Muscle of arm (tissue), 12 donors: ENCODE results near the gene RYR2. TPM values are rescaled to one million over a fixed set of nuclear protein-coding genes. Genes with fewer than 3 reads are reported as not detected.

Experiments used
- DNase-seq: peaks from one replicate; pipeline ENCODE4 v3.0.0-alpha.2; 2013
- polyA plus RNA-seq, 12 donors: library from polyadenylated mRNA; unstranded; fragments of 120-200 nt; gene quantifications; one replicate each; pipeline ENCODE4 v1.2.1, GENCODE V29; 2013; ENCODE audit not compliant: insufficient read length in 12 of 12

The RYR2 gene
- polyA plus RNA-seq, 12 donors = 1.9 to 4.7 (median 3.5) TPM; not detected in 1

- DNase-seq = no peak
Observed at GRCh38 chr1:237664348-237664747, 622.4 kb downstream of the RYR2 start.

- no peak for DNase-seq
Observed at GRCh38 chr1:237670302-237670701, 628.3 kb downstream of the RYR2 start.

- no peak for DNase-seq
Observed at GRCh38 chr1:237671262-237671661, 629.3 kb downstream of the RYR2 start.

GRCh38 chr1:237671935-237672334 is 630.0 kb downstream of the RYR2 start:
- no peak for DNase-seq

GRCh38 chr1:237672748-237673147 is 630.8 kb downstream of the RYR2 start:
- no peak for DNase-seq

- no peak for DNase-seq
Observed at GRCh38 chr1:237673631-237674030, 631.6 kb downstream of the RYR2 start.

GRCh38 chr1:237677979-237678378 is 636.0 kb downstream of the RYR2 start:
- DNase-seq = peak; percentile 21

- no peak for DNase-seq
Observed at GRCh38 chr1:237679687-237680086, 637.7 kb downstream of the RYR2 start.

- peak; percentile 54 for DNase-seq
Observed at GRCh38 chr1:237681210-237681609, 639.2 kb downstream of the RYR2 start.

GRCh38 chr1:237684236-237684635 is 642.3 kb downstream of the RYR2 start:
- no peak for DNase-seq

- no peak for DNase-seq
Observed at GRCh38 chr1:237685551-237685950, 643.6 kb downstream of the RYR2 start.

- peak; percentile 36 for DNase-seq
Observed at GRCh38 chr1:237687804-237688203, 645.8 kb downstream of the RYR2 start.

- no peak for DNase-seq
Observed at GRCh38 chr1:237690656-237691055, 648.7 kb downstream of the RYR2 start.

GRCh38 chr1:237692255-237692654 is 650.3 kb downstream of the RYR2 start:
- no peak for DNase-seq

GRCh38 chr1:237695878-237696277 is 653.9 kb downstream of the RYR2 start:
- no peak for DNase-seq

- peak; percentile 68 for DNase-seq
Observed at GRCh38 chr1:237700181-237700580, 658.2 kb downstream of the RYR2 start.

GRCh38 chr1:237701534-237701933 is 659.5 kb downstream of the RYR2 start:
- no peak for DNase-seq

- DNase-seq = no peak
Observed at GRCh38 chr1:237702161-237702560, 660.2 kb downstream of the RYR2 start.

- DNase-seq = no peak
Observed at GRCh38 chr1:237705462-237705861, 663.5 kb downstream of the RYR2 start.

GRCh38 chr1:237709355-237709754 is 667.4 kb downstream of the RYR2 start:
- DNase-seq = no peak

GRCh38 chr1:237711281-237711680 is 669.3 kb downstream of the RYR2 start:
- DNase-seq = no peak

- DNase-seq = no peak
Observed at GRCh38 chr1:237712082-237712481, 670.1 kb downstream of the RYR2 start.

GRCh38 chr1:237712586-237713157 is 670.7 kb downstream of the RYR2 start:
- DNase-seq = peak; percentile 47

GRCh38 chr1:237713916-237714315 is 671.9 kb downstream of the RYR2 start:
- no peak for DNase-seq
